Endometrium (tissue), 2 donors: ENCODE measurements around the gene CD47.

Experiments
- FAIRE-seq: peaks from 2 replicates; lab custom pipeline; 2012; peaks lifted over from hg19 to GRCh38; lab: Jason Lieb, UNC
- donor health status: control.
- donor health status: control.

The CD47 gene

DNA sequence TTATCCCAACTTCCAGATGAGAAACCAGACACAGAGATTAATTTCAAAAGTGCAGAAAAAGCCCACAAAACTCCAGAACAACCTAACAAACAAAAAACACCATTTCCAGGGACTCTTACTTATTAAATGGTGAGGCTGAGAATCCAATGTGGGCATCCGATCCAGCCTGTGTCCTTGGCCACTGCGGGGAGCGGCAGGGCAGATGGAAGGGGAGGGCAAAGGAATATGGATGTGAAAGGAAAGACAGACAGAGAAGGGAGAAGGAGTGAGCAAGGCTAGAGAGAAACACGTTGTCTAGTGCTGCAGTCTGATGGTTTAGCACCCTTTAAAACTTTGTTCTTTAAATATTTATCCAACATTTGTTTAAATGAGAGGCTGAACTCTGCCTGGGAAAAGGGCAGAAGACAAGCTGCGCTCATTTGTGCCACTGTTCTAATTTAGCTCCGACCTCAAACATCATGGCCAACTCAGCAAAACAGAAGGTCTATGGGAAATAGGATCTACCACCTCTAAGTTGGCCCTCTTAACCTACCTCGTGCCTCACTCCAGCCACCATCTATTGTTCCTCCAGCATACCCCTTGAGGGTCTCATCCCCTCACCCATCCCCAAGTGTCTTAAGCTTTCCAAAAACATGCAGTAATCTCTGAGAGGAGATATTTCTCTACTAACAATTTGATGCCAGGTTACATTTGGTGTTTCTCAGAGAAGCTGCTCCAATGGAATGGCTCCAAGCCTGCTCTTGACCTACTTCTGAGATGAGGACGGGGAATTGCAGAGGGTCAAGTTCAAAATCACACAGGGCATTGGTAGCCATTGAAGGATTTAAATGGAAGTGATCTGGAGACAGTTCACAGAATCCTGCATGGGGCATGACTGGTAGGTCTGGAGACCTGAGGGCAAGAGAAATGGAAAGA lies 77.4 kb downstream of the CD47 start:
- FAIRE-seq, result no peak

DNA sequence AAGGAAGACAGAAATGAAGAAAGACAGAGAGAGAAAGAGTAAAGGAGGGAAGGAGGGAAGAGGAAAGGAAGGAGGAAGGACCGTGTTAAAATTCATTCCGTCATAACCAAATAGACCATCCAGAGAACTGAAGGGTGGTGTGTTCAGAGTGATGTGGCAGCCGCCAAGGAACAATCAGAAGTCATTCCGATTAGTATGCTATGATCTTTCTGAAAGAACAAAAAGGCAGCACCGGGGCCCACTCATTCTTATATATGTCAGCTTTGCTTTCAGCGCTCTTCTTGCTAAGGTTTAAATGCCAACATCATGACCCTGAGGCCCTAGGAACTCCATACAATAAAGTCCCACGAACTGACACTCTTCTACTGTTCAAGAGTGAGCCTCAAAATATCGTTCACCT lies 78.5 kb downstream of the CD47 start:
- no peak for FAIRE-seq

DNA sequence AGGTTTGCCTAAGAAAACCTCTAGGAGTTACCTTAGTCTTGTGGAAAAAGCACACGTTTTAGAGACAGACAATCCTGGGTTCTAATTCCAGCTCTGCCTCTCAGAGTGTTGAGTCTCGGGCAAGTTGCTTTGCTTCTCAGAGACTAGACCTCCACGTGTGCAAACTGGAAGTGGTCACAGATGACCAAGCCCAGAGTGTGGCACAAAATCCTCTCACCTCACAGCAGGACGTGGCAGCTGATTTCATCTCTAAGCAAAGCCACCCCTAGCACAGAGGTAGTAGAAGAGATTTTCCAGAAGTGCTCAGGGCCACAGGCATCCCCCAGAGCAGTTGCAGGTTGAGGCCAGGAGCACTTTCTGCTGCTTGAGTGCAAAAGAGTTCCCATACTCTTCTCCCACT lies 79.2 kb downstream of the CD47 start:
- FAIRE-seq, result no peak

DNA sequence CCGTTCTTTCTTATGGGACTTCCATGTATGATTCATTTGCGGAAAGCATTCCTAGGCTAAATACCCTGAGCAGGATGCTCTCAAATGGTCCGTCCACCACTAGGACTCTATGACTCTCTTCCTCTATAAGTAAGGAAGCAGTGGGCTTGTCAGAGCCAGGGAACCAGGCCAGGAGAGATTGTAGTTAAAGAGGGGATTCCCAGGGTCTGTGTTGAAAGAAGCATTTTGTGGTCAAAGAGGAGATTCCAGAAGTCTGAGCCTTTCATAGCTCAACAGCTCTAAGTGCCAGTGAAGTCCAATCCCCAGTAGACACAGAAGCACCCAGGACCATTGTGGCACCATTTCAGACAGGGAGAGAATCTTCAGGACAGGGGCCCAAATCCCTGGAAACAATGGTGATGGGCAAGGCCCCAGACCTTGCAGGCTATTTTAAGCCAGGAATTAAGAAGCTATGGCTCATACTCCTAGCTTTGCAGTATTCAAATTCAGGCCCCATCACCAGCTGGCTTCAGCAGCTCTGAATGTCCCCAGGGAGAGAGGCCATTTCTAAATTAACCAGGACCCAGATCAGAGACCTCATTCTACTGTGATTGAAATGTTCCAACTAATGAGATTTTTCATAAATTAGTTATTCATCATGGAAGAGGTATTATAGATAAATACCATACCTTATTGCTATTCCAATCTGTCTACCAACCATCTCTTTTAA lies 81.7 kb downstream of the CD47 start:
- no peak for FAIRE-seq

DNA sequence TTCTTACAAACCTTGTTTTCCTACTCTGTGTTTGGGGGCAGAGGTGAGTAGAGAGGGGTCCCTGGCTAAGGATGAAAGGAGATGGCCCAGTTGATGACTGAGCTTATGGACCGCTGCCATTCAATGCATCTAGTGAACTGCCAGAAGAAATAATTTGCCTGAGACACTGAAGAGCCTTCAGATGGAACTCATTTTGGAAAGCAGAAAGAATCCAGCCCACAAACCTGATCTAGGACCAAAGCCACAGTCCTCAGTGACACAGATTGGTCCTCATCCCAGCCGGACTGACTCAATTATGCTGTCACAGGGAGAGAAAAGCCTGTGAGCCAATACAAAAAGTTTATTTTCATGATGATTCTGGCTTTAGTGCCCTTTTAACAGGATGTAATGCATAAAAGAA lies 82.7 kb downstream of the CD47 start:
- FAIRE-seq, result no peak

DNA sequence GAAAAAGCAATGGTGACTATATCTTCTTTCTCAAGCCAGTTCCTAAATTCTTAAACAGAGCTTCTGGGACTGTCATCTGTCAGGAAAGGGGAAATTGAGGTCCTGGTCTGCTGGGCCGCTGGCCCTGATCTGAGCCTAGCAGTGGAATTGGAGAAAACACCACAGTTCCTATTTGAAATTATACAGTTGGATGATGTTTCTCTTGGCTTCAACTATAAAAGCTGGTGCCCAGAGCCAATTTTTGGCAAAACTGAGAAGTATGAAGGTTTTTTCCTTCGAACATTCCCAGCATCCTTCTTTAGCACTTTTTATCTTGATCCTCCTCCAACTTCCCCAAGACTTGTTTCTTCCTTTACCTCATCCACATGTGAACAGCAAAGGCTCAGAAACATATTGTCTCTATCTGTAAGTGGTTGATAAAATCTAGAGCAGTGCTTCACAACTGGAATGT lies 83.9 kb downstream of the CD47 start:
- FAIRE-seq, result no peak

DNA sequence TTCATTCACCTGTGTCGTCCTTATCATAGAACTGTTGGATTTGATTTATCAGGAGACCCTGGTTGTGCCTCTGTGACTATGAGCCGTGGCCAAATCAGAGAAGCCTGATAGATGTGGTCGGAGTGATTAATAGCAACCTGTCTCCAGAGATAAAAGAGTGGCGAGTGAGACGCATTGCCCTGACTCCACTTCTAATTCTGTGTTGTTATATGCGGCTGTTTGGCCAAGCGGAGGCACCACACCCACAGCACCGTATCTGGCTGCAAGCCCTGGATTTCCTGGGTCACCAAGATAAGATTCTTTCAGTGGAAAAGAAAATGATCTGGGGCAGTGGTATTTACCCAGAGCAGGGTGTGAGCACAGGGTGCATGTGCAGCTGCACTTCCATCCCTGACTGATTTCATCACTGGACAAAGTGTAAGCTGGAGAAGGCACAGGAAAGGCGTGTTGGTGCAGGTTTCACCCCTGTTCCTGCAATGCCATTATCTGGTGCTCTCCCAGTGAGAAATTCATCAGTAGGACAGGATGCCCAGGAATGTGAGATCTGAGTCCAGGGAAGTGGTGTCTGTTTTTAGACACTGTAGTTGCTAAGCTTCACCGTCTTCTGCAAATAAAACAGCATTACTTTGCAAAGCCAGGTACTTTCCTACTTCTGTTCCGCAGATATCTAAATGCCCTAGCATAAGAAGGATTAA lies 84.6 kb downstream of the CD47 start:
- no peak for FAIRE-seq

DNA sequence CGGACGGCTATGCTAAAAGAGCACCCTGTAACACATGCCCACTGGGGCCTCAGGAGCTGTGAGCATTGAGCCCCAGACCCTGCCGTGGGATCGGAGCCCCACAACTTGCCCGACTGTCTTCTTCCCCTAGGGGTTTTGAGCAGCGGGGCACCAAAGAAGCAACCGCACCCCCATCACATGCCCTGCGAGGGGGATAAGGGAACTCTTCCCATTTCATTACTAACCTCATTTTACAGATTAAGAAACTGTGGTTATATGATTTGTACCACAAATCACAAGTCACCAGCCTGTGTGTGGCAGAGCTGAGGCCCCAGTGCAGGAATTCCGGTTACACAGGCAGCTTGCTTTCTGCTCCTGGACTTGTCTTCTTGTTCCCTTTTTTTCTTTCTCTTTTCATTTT lies 86.2 kb downstream of the CD47 start:
- no peak for FAIRE-seq

DNA sequence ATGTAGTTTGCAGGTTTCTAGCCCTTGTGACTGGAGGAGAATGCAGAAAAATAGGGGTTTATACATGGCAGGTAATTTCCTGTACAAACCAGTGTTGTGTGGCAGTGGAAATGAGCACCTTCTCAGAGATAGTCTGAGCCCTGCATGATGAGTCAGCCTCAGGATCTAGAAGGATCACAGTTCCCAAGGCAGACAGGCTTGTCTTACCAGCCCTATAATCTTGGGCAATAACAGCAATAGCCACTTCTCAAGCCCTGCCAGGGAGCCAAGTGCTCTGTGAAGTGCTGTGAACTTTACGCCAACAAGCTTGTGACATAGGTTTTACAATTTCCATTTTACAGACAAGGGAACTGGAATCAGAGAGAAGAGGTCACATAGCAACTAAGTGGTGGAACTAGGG lies 89.4 kb downstream of the CD47 start:
- FAIRE-seq, result no peak

DNA sequence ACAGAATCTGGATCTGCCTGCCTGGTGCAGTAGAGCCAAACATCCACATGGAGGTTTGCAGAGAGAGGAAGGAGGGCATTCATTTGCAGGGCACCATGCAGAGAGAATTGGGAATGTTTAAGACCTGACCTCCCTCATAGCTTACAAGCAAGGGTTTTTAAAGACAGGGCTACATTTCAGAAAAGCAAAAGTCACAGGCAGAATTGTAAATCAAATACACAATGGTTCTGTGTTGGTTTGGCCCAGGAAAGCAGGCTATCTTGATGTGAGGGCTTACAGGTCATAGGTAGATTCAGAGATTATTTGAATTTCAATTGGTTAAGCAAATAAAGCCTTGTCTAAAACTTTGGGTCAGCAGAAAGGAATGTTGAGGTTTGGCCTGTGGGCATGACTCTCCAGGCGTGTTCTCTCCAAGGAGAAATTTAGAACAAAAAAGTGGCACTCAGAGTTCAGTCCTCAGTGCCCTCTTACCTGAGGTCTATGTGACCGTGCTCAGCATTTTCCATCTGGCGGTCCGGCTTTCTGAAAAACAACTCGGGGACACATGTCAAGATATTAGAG lies 91.5 kb downstream of the CD47 start:
- FAIRE-seq, result no peak

DNA sequence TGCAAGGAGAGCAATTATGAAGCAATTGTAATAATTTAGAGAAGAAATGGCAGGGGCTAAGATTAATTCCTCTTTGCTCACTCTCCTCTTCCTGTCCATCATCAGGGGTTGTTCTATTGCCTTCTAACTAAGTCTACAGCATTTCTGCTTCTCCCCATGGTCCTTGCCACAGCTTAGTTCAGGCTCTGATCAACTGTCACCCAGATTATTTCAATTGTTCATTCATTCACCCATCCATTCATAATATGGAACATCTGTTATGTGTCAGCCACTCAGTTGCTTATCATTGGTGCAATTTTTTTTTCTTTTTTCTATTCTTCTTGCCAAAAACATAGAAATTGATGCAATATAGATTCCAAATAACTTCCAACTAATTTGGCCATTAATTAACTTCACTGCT lies 93.2 kb downstream of the CD47 start:
- FAIRE-seq, result no peak

DNA sequence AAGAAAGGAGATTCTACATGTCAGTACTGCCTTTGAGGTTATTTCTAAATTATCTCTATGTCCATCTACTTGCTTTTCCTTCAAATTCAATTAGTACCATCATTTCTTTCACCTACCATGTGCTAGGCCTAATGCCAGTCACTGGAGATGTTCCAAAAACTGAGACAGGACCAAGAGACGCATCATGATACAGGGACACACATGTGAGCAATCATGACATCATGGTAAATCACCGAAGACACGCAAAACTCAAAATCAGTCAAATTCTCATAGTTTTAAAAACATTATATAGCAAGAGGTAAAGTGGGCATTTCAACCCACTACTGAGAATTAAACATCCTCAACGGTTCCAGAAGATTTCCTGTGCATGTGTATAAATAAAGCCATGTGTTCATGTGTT lies 95.0 kb downstream of the CD47 start:
- no peak for FAIRE-seq

DNA sequence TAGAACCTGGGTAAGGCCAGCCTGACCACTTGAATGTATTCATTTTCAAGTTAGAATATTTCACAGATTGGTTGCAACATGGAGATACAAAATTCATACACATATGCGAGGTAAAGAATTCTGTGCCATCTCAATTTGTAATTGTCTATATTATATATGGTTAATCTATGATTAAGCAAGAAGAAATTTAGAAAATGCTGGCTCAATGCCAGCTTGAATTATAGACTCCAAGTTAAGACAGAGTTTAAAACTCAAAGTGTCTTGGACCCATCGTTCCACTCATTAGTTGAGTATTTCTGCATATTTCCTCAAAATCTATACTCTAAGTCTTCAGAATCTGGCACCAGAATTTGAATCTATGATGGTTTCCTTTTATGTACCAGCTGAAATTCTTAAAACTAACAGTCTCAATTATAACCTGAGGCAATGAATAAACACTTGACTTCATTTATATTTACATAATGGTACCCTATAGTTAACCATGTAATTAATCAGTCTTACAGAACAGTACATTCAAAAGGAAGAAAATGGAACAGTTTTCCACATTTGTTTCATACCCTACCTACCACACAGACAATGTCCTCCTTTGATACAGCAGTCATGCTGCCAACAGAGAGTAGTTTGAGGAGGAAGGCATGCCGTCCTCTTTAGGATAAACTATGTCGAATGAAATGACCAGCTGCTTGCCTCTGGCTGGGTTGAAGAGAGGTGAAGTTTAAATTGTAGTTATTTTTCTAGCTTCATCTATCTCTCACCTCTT lies 95.7 kb downstream of the CD47 start:
- no peak for FAIRE-seq

DNA sequence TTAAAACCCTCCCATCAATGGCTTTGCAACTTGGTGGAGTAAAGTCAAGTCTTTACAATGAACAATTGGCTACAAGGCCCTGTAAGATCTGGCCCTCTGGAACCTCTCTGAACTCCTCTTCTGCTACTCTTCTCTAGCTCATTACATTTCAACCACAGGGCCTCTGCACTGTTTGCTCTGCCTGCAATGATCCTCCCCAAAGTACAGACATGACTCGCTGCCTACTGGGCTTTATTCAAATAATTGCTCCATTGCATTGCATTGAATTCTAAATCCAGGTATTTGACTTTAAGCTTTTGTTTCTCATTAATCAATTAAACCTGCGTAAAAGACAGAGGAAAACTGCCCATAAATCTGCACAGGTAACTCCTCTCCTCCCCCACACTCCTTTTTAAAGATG lies 96.7 kb downstream of the CD47 start:
- no peak for FAIRE-seq

DNA sequence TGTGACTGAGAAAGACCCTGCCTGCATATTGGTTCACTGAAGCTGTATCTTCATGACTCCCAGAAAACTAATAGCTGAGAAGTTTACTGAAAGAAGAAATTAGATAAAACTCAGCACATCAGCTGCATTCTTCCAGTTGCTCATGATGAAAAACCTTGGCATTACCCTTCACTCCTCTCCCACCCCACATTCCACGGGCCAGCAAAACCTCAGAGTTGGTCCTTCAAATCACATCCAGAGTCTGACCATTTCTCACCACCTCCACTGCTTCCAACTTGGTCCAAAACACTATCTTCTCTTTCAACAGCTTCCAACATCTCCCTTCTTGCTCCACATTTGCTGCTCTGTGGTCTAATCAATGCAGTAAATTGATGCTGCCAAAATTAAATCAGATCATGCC lies 97.1 kb downstream of the CD47 start:
- no peak for FAIRE-seq
